GM10248 (cell line): ENCODE data around the gene RBM47.

ENCODE experiments used
- CTCF ChIA-PET: fragments of 300-600 bp; sonication (Branson Sonifier 250); formaldehyde crosslinking; extraction: SDS; loops from one replicate; lab custom pipeline; 2021; ENCODE audit warnings: antibody characterized with exemption; lab: Yijun Ruan, JAX
- POLR2A ChIA-PET: fragments of 350-650 bp; sonication (Branson Sonifier 250); formaldehyde crosslinking; extraction: SDS; loops from one replicate; lab custom pipeline; 2020; ENCODE audit warnings: antibody characterized with exemption; lab: Yijun Ruan, JAX
- DNase-seq: peaks from one replicate; pipeline ENCODE4 v3.0.0; 2012; ENCODE audit errors: extremely low spot score
- TF ChIP-seq, protein P1 (sequence below): IDR thresholded peaks from 2 replicates; pipeline ENCODE4 v1.5.1; 2012; ENCODE audit warnings: mild to moderate bottlenecking, low read depth; ENCODE audit errors: extremely low read depth, missing control alignments, control extremely low read depth

Gene RBM47

DNA sequence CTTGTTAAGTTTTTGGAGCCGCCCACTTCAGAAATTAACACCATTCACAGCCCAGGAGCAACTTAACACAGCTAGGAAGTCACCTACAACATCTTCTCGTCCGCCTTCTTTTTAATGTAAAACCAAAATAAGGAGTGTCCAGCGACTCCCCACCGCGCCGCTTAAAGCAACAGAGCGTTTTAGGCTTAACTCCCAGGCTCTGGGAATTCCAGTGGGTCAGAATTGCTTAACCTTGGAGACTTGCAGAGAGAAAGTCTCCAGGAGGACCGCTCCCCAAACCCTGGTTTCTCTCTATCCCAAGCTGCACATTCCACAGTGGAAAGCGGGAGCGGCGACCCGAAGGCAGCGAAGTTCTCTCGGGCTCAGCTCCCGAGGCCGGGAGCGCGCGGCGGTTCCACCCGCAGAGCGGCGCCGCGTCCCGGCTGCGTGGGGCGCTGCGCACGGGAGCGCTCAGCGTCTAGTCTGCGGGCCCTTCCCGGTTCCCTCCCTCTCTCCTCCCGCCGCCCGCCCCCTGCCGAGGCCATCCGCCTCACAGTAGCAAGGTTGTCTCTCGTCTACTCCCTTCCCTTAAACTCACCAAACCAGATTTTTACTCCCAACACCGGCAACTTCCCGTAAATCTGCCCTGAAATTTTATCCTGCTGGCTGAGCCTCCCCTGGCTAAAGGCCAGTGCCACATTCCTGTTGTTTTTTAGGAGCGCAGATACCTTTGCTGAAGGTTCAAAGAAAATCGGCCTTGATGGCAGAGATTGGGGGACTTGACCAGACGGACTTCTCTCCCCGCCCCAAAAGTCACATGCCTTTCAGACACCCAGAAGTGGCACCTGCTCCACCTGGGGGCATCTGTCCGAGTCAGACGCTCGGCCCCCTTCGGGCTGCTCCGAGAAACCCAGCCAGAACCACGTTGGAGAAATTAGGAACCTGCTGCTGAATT is at the start of gene RBM47:
Gene RBM47, minus strand, starts transcription at position 464 of the 934 bp plus-strand sequence. CDS start 190,971 bp downstream, outside the sequence.
- TF ChIP-seq, protein P1, sequence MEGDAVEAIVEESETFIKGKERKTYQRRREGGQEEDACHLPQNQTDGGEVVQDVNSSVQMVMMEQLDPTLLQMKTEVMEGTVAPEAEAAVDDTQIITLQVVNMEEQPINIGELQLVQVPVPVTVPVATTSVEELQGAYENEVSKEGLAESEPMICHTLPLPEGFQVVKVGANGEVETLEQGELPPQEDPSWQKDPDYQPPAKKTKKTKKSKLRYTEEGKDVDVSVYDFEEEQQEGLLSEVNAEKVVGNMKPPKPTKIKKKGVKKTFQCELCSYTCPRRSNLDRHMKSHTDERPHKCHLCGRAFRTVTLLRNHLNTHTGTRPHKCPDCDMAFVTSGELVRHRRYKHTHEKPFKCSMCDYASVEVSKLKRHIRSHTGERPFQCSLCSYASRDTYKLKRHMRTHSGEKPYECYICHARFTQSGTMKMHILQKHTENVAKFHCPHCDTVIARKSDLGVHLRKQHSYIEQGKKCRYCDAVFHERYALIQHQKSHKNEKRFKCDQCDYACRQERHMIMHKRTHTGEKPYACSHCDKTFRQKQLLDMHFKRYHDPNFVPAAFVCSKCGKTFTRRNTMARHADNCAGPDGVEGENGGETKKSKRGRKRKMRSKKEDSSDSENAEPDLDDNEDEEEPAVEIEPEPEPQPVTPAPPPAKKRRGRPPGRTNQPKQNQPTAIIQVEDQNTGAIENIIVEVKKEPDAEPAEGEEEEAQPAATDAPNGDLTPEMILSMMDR: peak; percentile 26
- POLR2A ChIA-PET: no interaction called here
- peak; percentile 60 for DNase-seq
- CTCF ChIA-PET: interaction anchor here (0.6 to 1.4 kb wide), 5 partner anchors 12 to 90 kb away, joined by 3 to 4 read pairs (median 3); no protein-coding TSS in a partner anchor

DNA sequence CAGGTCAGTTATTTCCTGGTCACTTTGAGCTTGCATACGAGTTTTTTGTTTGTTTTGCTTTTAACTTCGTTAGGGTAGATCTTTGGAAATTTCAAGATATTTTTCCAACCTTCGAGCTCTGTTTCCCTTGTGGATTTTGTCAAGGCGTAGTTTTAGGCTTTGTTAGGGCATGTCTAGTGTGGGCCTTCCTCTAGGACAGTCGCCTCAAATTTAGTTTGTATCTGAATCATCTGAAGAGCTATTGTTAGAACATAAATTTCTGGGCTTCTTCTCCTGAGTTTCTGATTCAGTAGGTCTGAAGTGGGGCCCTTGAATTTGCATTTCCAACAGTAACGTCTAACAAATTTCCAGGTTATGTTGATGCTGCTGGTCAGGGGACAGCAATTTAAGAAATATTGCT is 48.8 kb upstream of the RBM47 start:
- DNase-seq: no peak
- POLR2A ChIA-PET: no interaction called here
- TF ChIP-seq, protein P1: no peak
- CTCF ChIA-PET: interaction anchor here (1.0 to 1.8 kb wide), 4 partner anchors 14 to 66 kb away, joined by 3 to 4 read pairs (median 4); no protein-coding TSS in a partner anchor

DNA sequence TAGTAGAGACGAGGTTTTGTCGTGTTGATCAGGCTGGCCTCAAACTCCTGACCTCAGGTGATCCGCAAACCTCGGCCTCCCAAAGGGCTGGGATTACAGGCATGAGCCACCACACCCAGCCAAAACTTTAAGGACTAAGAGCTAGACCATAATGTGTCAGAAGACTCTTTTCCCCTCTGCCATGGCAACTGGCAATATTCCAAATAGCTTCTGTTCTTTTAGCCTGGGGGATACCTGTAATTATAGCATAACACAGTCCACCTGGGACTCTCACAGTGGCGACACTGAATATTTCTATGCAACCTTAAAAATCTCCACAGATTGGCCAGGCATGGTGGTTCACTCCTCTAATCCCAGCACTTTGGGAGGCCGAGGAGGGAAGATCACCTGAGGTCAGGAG is 45.5 kb upstream of the RBM47 start:
- TF ChIP-seq, protein P1: no peak
- POLR2A ChIA-PET: no interaction called here
- DNase-seq: no peak
- CTCF ChIA-PET: interaction anchor here (5.5 kb wide), 1 partner anchor 9 kb away, joined by 33 read pairs; no protein-coding TSS in a partner anchor

DNA sequence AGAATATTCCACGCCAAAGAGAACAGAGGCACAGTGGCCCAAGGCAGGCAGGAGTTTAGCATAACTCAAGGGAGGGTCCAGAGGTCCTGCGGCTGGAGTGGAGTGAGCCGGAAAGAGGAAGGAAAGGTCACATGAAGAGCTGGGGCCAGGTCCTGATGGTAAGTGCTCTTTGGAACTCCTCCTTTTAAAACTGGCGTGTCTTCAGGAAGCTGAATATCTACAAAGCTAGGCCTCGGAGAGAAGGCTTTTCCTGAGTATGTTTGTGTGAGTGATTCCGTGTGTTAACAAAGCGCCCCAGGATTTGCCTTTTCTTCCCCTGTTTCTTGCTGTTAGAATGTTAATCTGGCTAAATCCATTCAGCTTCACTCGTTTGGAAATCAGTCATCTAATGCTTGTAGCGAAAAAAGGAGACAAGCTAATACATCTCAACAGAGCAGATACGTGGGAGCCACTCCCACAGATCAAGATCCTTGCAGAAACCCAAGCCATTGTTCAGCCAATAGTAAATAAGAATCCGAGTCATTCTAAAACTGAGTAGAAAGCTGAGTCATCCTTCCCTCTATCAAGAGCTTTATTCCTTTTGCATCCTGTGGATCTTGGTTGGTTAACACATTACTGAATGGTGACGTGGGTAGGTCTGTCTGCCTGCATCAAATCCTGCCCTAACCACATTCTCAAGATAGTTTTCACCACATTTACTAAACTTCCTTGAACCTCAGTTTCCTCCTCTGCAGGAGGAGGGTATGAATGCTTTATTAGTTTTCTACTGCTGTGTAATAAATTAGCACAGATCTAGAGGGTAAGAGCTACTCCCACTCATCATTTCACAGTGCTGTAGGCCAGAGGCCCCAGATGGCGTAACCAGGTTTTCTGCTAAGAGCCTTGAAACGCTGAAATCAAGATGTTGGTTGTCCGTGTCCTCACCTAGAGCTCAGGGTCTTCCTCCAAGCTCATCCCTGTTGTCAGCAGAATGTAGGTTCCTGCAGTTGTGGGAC is 43.2 kb upstream of the RBM47 start:
- peak; percentile 62 for DNase-seq
- TF ChIP-seq, protein P1: no peak
- CTCF ChIA-PET: interaction anchor here (1.1 to 5.5 kb wide), 6 partner anchors 9 to 355 kb away, joined by 3 to 33 read pairs (median 5); no protein-coding TSS in a partner anchor
- POLR2A ChIA-PET: interaction anchor here (0.6 to 1.4 kb wide), 3 partner anchors 10 to 612 kb away, joined by 3 to 6 read pairs (median 3); no protein-coding TSS in a partner anchor

DNA sequence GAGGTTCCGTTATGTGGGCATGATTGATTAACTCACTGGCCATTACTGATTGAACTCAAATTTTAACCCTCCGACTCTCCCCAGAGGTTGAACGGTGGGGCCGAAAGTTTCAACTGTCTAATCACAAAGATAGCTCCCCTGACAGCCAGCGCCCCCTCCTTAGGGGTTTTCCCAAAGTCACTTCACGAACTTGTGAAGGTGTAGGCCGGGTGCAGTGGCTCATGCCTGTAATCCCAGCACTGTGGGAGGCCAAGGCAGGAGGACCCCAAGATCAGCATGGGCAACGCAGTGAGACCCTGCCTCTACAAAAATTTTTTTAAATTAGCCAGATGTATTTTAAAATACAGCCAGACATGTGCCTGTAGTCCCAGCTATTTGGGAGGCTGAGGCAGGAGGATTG is 39.8 kb upstream of the RBM47 start:
- peak; percentile 54 for DNase-seq
- CTCF ChIA-PET: interaction anchor here (0.6 to 1.5 kb wide), 4 partner anchors 14 to 49 kb away, joined by 3 to 4 read pairs (median 4); no protein-coding TSS in a partner anchor
- TF ChIP-seq, protein P1: no peak
- POLR2A ChIA-PET: no interaction called here
